Adrenal gland (tissue), 5 donors: ENCODE results near the gene ZNF329.

Source experiments
- CTCF ChIP-seq, 6 experiments: fragments of 450-650 bp in 4 of 6; fragments of 200-600 bp in 2 of 6; sonication (generic) in 1 of 6; IDR thresholded peaks; 1 replicate in 5 of 6; 2 replicates in 1 of 6; pipeline versions ENCODE4 v1.5.1 to v1.8.0; 2016 to 2021; ENCODE audit warnings: antibody characterized with exemption in 6 of 6, mild to moderate bottlenecking in 2 of 6, moderate library complexity in 1 of 6
- POLR2A ChIP-seq, 2 donors: fragments of 450-650 bp; IDR thresholded peaks; one replicate each; pipeline ENCODE4 v1.6.1; 2017; ENCODE audit warnings: antibody characterized with exemption in 2 of 2, mild to moderate bottlenecking in 2 of 2, moderate library complexity in 1 of 2
- donor health status: DM: no; HTN: no; CAD: no.

DNA sequence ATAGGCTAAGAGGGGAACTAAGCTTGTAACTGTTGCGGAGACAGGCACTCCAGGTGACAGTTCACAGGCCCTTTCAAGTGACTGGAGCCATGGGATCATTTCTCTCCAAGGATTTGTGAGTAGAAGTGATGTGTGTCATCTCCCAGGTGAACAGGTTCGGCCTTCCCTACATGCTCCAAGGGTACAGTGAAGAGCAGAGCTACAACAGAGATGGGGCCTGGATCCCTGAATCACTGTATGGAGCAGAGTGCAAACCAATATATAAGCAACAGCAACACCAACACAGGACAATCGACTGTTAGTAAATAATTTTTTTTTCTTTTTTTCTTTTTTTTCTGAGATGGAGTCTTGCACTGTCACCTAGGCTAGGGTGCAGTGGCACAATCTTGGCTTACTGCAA is 67.6 kb downstream of the ZNF329 start:
- TF ChIP-seq CTCF (IDR thresholded peaks at IDR 0.05), result no peak
- TF ChIP-seq POLR2A (IDR thresholded peaks at IDR 0.05), result no peak
